Loucy (cell line): ENCODE measurements around the gene MFSD8.

Source experiments
- H2AFZ ChIP-seq: fragments of 200-600 bp; sonication (generic); 2 replicates; pipeline ENCODE4 v1.6.0; 2016; ENCODE audit warnings: antibody characterized with exemption, mild to moderate bottlenecking, low read length, moderate library complexity
- H3F3A ChIP-seq: fragments of 200-600 bp; 2 replicates; pipeline ENCODE4 v1.6.0; 2016; ENCODE audit warnings: antibody characterized with exemption, low read depth, mild to moderate bottlenecking
- H3K27me3 ChIP-seq: fragments of 200-600 bp; sonication (generic); 2 replicates; pipeline ENCODE4 v1.6.1; 2014; ENCODE audit warnings: low read length, mild to moderate bottlenecking; ENCODE audit not compliant: insufficient read depth, poor library complexity, severe bottlenecking
- H3K36me3 ChIP-seq: fragments of 200-600 bp; sonication (generic); 2 replicates; pipeline ENCODE4 v1.6.1; 2016; ENCODE audit warnings: low read length; ENCODE audit not compliant: insufficient read depth
- H3K4me1 ChIP-seq: fragments of 200-600 bp; sonication (generic); 2 replicates; pipeline ENCODE4 v1.5.1; 2014; ENCODE audit warnings: low read length, mild to moderate bottlenecking; ENCODE audit not compliant: insufficient read depth, poor library complexity, severe bottlenecking
- H3K4me2 ChIP-seq: fragments of 200-600 bp; sonication (generic); 2 replicates; pipeline ENCODE4 v1.6.0; 2014; ENCODE audit warnings: antibody characterized with exemption, low read length, low read depth, mild to moderate bottlenecking; ENCODE audit not compliant: poor library complexity, severe bottlenecking
- H3K4me3 ChIP-seq: fragments of 200-600 bp; sonication (generic); 2 replicates; pipeline ENCODE4 v1.5.1; 2014; ENCODE audit warnings: low read length, mild to moderate bottlenecking, mixed read lengths; ENCODE audit not compliant: poor library complexity, severe bottlenecking
- H3K79me2 ChIP-seq: fragments of 200-600 bp; sonication (generic); 2 replicates; pipeline ENCODE4 v1.6.1; 2014; ENCODE audit warnings: low read length; ENCODE audit not compliant: insufficient read depth
- H3K9ac ChIP-seq: fragments of 200-600 bp; sonication (generic); 2 replicates; pipeline ENCODE4 v1.6.0; 2014; ENCODE audit warnings: mild to moderate bottlenecking, low read depth, low read length, moderate library complexity; ENCODE audit not compliant: poor library complexity, severe bottlenecking
- H3K9me2 ChIP-seq: fragments of 200-600 bp; sonication (generic); replicated peaks from 2 replicates; pipeline ENCODE4 v1.6.1; 2016; ENCODE audit warnings: low read depth, low read length, mixed read lengths
- H3K9me3 ChIP-seq: fragments of 200-600 bp; sonication (generic); 2 replicates; pipeline ENCODE4 v1.6.1; 2014; ENCODE audit warnings: mild to moderate bottlenecking, antibody characterized with exemption, low read length, low read depth; ENCODE audit not compliant: insufficient read depth
- H4K20me1 ChIP-seq: fragments of 200-600 bp; sonication (generic); 2 replicates; pipeline ENCODE4 v1.6.0; 2014; ENCODE audit warnings: antibody characterized with exemption, low read length, mild to moderate bottlenecking; ENCODE audit not compliant: insufficient read depth, poor library complexity, severe bottlenecking
- CTCF ChIP-seq: fragments of 200-600 bp; sonication (generic); conservative IDR thresholded peaks from 2 replicates; pipeline ENCODE4 v1.5.1; 2014; ENCODE audit warnings: mild to moderate bottlenecking, antibody characterized with exemption, low read length
- EZH2phosphoT487 ChIP-seq: fragments of 200-600 bp; IDR thresholded peaks from 2 replicates; pipeline ENCODE4 v1.6.1; 2018; ENCODE audit warnings: antibody characterized with exemption, mild to moderate bottlenecking, moderate library complexity, borderline replicate concordance

Gene MFSD8

GRCh38 chr4:127870688-127871087 is 94.3 kb downstream of the MFSD8 start:
- Histone ChIP-seq H2AFZ (no peak overlapping the region), H3K79me2 (no peaks in the 10 kb centered on the region), H3K4me2 (no peak overlapping the region), H3K9me3 (no peaks in the 10 kb centered on the region), H3K9me2 (no peaks in the 10 kb centered on the region), H3K27me3 (no peaks in the 10 kb centered on the region), H3K4me3 (no peak overlapping the region), H4K20me1 (no peaks in the 10 kb centered on the region), H3F3A (no peaks in the 10 kb centered on the region), H3K9ac (no peak overlapping the region), H3K36me3 (no peaks in the 10 kb centered on the region), H3K4me1 (no peaks in the 10 kb centered on the region)
- TF ChIP-seq CTCF (no peak), EZH2phosphoT487 (no peak)

- Histone ChIP-seq H3K4me3 (no peak overlapping the region), H3K27me3 (no peaks in the 10 kb centered on the region), H3F3A (no peaks in the 10 kb centered on the region), H3K9me2 (no peaks in the 10 kb centered on the region), H3K79me2 (no peaks in the 10 kb centered on the region), H2AFZ (no peak overlapping the region), H3K9ac (no peak overlapping the region), H3K36me3 (no peaks in the 10 kb centered on the region), H3K9me3 (no peaks in the 10 kb centered on the region), H4K20me1 (no peaks in the 10 kb centered on the region), H3K4me1 (no peaks in the 10 kb centered on the region), H3K4me2 (no peak overlapping the region)
- no peak for TF ChIP-seq EZH2phosphoT487
- no peak for TF ChIP-seq CTCF
Observed at GRCh38 chr4:127870281-127870680, 94.7 kb downstream of the MFSD8 start.

- TF ChIP-seq CTCF (no peak), EZH2phosphoT487 (no peak)
- no peaks in the 10 kb centered on the region for H3K27me3 ChIP-seq
Observed at GRCh38 chr4:127868196-127868595, 96.8 kb downstream of the MFSD8 start.

More at GRCh38 chr4:127868196-127868595, 96.8 kb downstream of the MFSD8 start:
- Histone ChIP-seq H3K9me2 (no peaks in the 10 kb centered on the region), H3F3A (no peaks in the 10 kb centered on the region), H3K9ac (no peak overlapping the region), H4K20me1 (no peaks in the 10 kb centered on the region), H3K4me1 (no peaks in the 10 kb centered on the region), H3K36me3 (no peaks in the 10 kb centered on the region), H3K4me3 (no peak overlapping the region), H3K79me2 (no peaks in the 10 kb centered on the region), H3K9me3 (no peaks in the 10 kb centered on the region), H2AFZ (no peak overlapping the region), H3K4me2 (no peak overlapping the region)
